Renal cortex interstitium (tissue), 11 donors: ENCODE results near the gene XPNPEP3. TPM values are rescaled to one million over a fixed set of nuclear protein-coding genes. Genes with fewer than 3 reads are reported as not detected.
A peak's percentile ranks its signal among the peaks of the same experiment; 100 is the strongest.
"Not testable (repeated sequence)": the region's sequence is repeated elsewhere in the genome, so short reads cannot be mapped to it uniquely, and the experiment has no call there.

Experiments used
- DNase-seq, 11 donors: peaks; one replicate each; pipeline ENCODE4 v3.0.0-alpha.2; 2013; ENCODE audit warnings: low read depth in 9 of 11, low spot score in 4 of 11; ENCODE audit errors: extremely low read depth in 1 of 11
- polyA plus RNA-seq, 3 donors: library from polyadenylated mRNA; unstranded; fragments of 120-200 nt; gene quantifications; one replicate each; pipeline ENCODE4 v1.2.1, GENCODE V29; 2013; ENCODE audit not compliant: insufficient read length in 3 of 3

Gene XPNPEP3
- polyA plus RNA-seq, 3 donors = 17.6 to 29.1 (median 20.3) TPM

GRCh38 chr22:40911772-40912171 is 54.8 kb downstream of the XPNPEP3 start:
- DNase-seq = peak in 2 of 11 donors; percentile 1 to 3

GRCh38 chr22:40912987-40913386 is 56.0 kb downstream of the XPNPEP3 start:
- not testable (repeated sequence) for DNase-seq

DNA sequence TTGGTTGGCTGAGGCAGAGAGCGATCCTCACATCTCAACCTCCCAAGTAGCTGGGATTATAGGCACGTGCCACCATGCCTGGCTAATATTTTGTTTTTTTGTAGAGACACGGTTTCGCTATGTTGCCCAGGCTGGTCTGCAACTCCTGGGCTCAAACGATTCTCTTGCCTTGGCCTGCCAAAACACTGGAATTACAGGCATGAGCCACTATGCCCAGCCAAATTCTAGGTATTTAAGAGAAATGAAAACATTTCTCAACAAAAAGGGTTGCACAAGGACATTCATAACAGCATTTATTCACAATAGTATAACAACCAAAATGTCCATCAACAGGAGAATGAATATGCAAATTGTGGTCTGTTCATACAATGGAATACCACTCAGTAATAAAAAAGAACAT is 62.5 kb downstream of the XPNPEP3 start:
- DNase-seq = no peak

DNA sequence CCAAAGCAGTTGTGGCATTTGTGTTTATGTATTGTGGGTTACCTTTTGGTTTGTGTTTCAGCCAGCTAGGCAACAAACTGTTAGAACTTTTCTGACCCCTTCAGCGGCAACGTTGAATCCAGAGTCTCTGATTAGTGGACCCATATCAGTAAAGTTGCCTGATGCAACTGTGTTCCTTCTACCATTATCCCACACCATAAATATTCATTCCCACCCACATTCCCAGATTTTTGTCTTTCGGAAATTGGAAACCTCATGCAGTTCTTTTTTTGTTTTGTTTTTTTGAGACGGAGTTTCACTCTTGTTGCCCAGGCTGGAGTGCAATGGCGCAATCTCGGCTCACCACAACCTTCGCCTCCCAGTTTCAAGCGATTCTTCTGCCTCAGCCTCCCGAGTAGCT is 63.6 kb downstream of the XPNPEP3 start:
- no peak for DNase-seq

DNA sequence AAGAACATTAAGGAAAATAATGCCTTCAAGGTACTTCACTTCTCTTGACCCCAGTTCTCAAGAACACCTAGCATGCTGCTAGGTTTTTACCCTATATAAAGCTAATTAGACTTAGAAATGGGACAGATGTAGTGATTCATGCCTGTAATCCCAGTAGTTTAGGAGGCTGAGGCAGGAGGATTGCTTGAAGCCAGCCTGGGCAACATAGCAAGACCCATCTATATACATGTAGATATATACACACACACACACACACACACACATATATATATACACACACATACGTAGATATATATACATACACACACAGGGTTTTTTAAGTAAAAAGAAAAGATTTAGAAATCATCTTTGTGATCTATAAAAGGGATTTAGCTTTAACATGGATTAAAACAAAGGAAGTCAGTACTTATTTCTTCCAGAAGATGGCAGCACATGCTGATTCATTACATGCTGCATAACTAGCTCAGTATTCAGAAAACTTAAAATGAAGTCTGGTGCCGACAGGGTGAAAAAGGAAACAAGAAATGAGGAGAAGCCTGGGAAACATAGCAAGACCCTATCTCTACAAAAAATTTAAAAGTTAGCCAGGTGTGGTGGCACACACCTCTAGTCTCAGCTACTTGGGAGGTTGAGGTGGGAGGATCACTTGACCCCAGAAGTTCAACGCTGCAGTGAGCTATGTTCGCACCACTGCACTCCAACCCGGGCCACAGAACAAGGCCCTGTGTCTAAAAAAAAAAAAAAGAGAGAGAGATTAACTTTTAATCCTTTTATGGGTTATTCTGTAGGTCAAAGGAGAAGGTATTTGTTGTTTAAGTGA is 65.7 kb downstream of the XPNPEP3 start:
- DNase-seq = peak; percentile 36 to 65 (median 46)

DNA sequence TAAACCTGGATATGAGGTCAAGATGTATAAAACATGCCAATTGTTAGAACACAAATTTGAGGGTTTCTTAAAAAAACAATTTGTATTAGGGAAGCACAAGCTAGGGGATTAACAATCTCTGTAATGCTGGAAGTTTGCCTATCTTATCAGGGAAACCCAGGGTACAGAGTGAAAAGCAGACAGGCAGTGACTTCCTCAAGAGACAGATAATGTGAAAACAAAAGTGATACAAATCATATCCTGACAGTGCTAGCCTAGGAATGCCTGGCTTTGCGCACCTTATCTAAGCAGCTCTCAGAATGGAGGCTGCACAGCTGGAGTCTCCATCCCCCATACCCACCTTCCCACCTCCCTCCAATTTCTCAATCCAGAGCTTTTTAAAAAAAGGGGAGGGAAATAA is 71.7 kb downstream of the XPNPEP3 start:
- no peak for DNase-seq

- DNase-seq = no peak
These were observed 75.4 kb downstream of the XPNPEP3 start for GRCh38 chr22:40932396-40932795.

DNA sequence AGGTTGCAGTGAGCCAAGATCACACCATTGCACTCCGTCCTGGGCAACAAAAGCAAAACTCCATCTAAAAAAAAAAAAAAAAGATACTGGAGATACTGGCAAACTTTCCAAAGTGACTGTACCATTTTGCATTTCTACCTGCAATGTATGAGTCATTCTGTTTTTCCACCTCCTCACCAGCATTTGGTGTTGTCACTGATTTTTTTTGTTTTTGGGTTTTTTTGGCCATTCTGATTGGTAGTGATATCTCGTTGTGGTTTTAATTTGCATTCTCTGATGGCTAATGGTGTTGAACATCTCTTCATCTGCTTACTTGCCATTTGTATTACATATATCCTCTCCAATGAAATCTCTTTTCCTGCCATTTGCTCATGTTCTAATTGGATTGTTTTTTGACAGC is 82.3 kb downstream of the XPNPEP3 start:
- no peak for DNase-seq

GRCh38 chr22:40950962-40951794 is 94.2 kb downstream of the XPNPEP3 start, which contains the start of gene RBX1:
Gene RBX1 (plus strand): TSS chr22:40951378. CDS start chr22:40951399, 21 bp downstream.
- peak; percentile 94 to 98 (median 97) for DNase-seq

DNA sequence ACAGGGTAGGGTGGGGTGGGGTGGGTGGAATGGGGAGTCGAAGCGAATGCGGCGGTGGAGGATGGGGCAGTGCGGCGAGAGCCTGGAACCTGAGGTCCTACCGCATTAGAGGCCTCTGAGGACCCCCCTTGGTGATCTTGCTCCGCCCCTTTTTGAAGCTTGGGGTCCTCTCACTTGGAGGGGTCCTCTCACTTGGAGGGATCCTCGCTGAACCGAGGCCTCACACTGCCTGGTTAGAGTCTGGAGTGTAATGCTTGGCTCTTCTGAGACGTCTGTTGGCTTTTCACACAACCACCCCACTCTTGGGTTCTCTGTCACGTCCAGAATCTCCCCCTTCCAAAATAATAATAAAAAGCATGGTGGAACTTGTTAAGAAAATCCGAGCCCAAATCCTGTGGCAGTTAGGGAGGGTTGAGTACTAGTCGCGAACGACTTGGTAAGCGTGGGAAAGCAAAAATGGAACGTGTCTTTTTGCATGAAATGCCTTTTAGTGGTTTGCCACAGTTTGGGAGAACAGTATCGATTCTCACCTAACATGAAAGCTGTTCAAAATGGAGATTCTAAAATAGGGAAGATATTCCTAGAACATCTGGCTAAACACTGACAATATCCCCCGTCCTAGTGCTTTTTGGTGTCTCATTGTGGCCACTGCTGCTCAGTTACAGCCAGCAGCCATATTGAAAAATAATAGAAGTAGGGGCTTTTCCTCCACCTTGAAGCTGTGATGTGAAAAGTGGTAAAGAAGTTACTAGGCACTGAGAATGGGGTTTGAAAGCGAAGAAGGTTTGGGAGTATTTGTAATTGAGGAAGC is 95.1 kb downstream of the XPNPEP3 start:
- no peak for DNase-seq

GRCh38 chr22:40953471-40953870 is 96.5 kb downstream of the XPNPEP3 start:
- no peak for DNase-seq

DNA sequence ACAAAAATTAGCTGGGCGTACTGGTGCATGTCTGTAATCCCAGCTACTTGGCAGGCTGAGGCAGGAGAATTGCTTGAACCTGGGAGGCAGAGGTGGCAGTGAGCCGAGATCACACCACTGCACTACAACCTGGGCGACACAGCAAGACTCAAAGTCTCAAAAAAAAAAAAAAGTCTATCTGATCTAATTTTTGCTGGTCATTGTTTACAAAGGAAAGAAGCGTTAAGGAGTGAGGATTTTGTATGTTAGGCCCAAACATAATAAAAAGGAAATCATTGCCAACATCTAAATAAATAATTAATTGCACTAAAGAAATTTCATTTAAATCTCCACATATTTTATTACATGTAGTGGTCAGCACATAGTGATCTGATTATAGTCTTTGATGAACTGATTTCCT is 97.2 kb downstream of the XPNPEP3 start:
- no peak for DNase-seq

- DNase-seq = no peak
These were observed 98.6 kb downstream of the XPNPEP3 start for GRCh38 chr22:40955571-40955970.

DNA sequence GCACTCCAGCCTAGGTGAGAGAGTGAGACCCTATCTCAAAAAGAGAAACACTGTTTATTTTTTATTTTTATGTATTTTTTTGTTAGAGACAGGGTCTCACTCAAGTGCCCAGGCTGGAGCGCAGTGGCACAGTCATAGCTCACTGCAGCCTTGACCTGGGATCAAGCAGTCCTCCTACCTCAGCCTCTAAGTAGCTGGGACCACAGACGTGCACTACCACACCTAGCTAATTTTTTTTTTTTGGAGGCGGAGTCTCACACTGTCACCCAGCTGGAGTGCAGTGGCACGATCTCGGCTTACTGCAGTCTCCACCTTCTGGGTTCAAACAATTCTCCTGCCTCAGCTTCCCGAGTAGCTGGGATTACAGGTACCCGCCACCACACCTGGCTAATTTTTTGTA is 100.7 kb downstream of the XPNPEP3 start:
- no peak for DNase-seq

GRCh38 chr22:40958299-40958698 is 101.4 kb downstream of the XPNPEP3 start:
- no peak for DNase-seq

DNA sequence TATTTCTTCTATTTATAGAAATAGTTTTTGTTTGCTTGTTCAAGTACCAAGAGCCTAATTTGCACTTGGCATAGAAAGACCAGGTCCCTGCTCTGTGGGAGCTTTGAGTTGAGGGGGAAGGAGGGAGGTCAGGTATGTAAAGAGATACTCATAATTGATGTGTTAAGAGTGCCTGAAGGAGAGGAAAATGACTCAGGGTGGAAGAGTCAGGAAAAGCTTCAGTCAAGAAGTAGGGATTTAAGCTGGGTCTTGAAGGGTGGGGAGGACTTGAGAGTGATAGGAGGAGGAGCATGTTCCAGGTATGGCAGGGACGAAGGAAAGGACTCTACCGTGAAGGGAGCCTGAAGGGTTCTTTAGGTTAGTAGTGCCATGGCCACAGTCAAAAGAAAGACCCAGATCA is 103.2 kb downstream of the XPNPEP3 start:
- no peak for DNase-seq

DNA sequence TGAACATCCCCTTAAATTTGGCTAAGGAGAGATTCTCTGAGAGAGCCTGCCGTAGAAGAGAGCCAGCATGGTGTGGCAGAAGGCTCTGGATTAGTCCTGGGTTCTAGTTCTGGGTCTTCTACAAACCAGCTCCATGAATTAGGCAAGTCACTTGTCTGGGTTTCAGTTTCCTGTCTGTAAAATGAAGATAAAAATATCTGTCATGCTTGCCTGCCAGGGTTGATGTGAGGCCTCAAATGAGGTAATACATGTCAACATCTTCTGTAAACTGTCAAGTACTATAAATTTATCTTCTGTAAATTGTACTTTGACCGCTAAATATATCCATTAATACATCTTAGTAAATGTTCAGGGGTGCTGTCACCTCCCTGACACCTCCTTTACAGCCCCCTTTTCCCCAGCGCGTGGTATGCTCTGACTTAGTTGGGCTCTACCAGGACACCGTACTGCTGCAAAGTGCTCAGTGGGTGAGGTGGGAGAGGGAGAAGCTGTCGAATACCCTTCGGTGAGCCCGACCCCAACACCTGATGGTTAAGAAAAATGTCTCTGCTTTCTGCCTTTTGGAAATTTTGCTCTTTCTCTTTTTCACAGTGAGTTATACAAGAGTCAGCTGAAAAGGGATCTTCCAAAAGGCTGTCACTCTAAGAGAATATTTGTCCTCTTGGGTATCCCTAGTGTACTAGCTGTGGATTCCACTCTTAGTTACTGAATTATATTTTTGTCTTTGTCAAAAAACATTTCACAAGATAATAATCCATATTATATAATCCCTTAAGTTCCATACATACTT is 109.2 kb downstream of the XPNPEP3 start:
- DNase-seq = no peak

DNA sequence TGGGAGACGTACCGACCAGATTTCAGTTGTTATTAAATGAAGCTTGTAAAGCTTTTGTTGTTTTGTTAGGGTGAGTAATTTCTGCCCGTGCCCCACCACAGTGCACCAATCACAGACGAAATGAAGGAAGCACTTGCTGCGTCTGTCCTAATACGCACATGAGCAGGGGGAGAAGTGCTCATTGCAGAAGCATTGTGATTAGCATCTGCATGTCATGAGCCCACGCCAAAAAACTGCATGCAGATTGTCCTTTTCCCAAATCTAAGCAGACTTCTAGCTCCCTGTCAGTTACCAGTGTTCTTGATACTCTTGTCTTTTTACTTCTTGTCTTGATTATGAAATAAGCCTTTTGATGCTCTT is 109.8 kb downstream of the XPNPEP3 start:
- DNase-seq = no peak
